HepG2 (cell line): ENCODE measurements around the gene SAC3D1. TPM values are rescaled to one million over a fixed set of nuclear protein-coding genes. Genes with fewer than 3 reads are reported as not detected.

Source experiments
- DMAP1 ChIP-seq: IDR thresholded peaks from 2 replicates; pipeline ENCODE4 v1.6.1; 2016
- NCOA2 ChIP-seq: sonication (generic); formaldehyde crosslinking; IDR thresholded peaks from 2 replicates; pipeline ENCODE4 v1.8.0; 2022; ENCODE audit warnings: inconsistent platforms
- PAF1 ChIP-seq: IDR thresholded peaks from 2 replicates; pipeline ENCODE4 v1.6.1; 2016; ENCODE audit warnings: missing genetic modification reagents, missing compliant biosample characterization
- ZNF234 ChIP-seq: sonication (generic); formaldehyde crosslinking; conservative IDR thresholded peaks from 2 replicates; pipeline ENCODE4 v1.5.1; 2020; ENCODE audit warnings: mild to moderate bottlenecking, missing genetic modification reagents
- ZNF761 ChIP-seq: sonication (generic); formaldehyde crosslinking; conservative IDR thresholded peaks from 2 replicates; pipeline ENCODE4 v1.4.0; 2020; ENCODE audit warnings: mild to moderate bottlenecking, missing genetic modification reagents
- ZNF772 ChIP-seq: sonication (generic); formaldehyde crosslinking; IDR thresholded peaks from 2 replicates; pipeline ENCODE4 v1.5.0; 2020; ENCODE audit warnings: mild to moderate bottlenecking, missing genetic modification reagents
- ZNF788 ChIP-seq: sonication (generic); formaldehyde crosslinking; IDR thresholded peaks from 2 replicates; pipeline ENCODE4 v1.5.0; 2020; ENCODE audit warnings: mild to moderate bottlenecking, missing genetic modification reagents, borderline replicate concordance
- ZSCAN12 ChIP-seq: sonication (generic); formaldehyde crosslinking; IDR thresholded peaks from 2 replicates; pipeline ENCODE4 v1.9.0; 2021; ENCODE audit warnings: mild to moderate bottlenecking, missing genetic modification reagents
- polyA plus RNA-seq, 8 experiments: library from polyadenylated mRNA; depleted of rRNA in 3 of 8; stranded (reverse) in 7 of 8; unstranded in 1 of 8; fragments of >200 nt; fragmentation: Illumina TruSeq in 4 of 8; extraction: Trizol in 4 of 8; gene quantifications; 2 replicates each; pipeline versions ENCODE4 v1.2.1 to v1.2.3, GENCODE V29; 2011 to 2016; ENCODE audit warnings: low read depth in 4 of 8, missing spikeins in 1 of 8, mixed read lengths in 1 of 8; ENCODE audit not compliant: insufficient read depth in 1 of 8
- total RNA-seq, 5 experiments: library from RNA; depleted of rRNA; stranded (reverse); fragments of >200 nt; fragmentation: Illumina TruSeq; extraction: Trizol; gene quantifications; 2 replicates each; pipeline ENCODE4 v1.2.3, GENCODE V29; 2016; ENCODE audit warnings: low read depth in 1 of 5
- TF ChIP-seq, protein P1 (sequence below): sonication (generic); formaldehyde crosslinking; IDR thresholded peaks from 2 replicates; pipeline ENCODE4 v1.4.0; 2020; ENCODE audit warnings: missing genetic modification reagents, borderline replicate concordance
- TF ChIP-seq, protein P2 (sequence below): sonication (generic); formaldehyde crosslinking; IDR thresholded peaks from 2 replicates; pipeline ENCODE4 v1.4.0; 2020; ENCODE audit warnings: mild to moderate bottlenecking, missing genetic modification reagents
- TF ChIP-seq, protein P3 (sequence below): sonication (generic); formaldehyde crosslinking; IDR thresholded peaks from 2 replicates; pipeline ENCODE4 v1.4.0; 2020; ENCODE audit warnings: missing genetic modification reagents, mild to moderate bottlenecking, borderline replicate concordance
- TF ChIP-seq, protein P4 (sequence below): sonication (generic); formaldehyde crosslinking; IDR thresholded peaks from 2 replicates; pipeline ENCODE4 v1.4.0; 2020; ENCODE audit warnings: missing genetic modification reagents
- TF ChIP-seq, protein P5 (sequence below): IDR thresholded peaks from 2 replicates; pipeline ENCODE4 v1.6.1; 2016; ENCODE audit warnings: low read depth, missing genetic modification reagents, missing compliant biosample characterization
- TF ChIP-seq, protein P6 (sequence below): sonication (generic); formaldehyde crosslinking; IDR thresholded peaks from 2 replicates; pipeline ENCODE4 v1.9.0; 2021; ENCODE audit warnings: missing genetic modification reagents, mild to moderate bottlenecking, borderline replicate concordance

The SAC3D1 gene
- total and polyA plus RNA-seq, 2 of the 13 experiments (the other 11 are each of a cell fraction or from before 2014, with no cell fraction given) = 7.4 to 36.3 TPM

DNA sequence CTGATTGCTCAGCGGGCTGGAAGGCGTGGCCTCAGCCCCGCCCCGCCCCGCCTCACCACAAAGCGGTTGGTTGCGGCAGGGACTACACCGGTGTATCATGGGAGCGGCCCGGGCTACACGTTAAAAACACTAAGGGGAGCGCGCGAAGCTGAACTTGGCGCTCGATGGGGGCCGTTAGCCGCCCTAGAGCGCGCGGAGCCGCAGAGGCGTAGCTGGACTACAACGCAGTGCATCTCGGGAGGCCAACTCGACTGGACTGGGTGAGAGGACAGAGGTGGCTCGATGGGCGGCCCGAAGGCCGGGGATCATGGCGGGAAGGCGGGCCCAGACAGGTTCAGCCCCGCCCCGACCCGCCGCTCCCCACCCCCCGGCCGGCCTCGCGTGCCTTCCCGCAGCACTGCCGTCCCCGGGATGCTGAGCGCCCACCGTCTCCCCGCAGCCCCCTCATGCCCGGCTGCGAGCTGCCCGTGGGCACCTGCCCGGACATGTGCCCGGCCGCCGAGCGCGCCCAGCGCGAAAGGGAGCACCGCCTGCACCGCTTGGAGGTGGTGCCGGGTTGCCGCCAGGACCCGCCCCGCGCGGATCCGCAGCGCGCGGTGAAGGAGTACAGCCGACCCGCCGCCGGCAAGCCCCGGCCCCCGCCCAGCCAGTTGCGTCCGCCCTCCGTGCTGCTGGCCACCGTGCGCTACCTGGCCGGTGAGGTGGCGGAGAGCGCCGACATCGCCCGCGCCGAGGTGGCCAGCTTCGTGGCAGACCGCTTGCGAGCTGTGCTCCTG lies at the start of gene SAC3D1 (continued):
- TF ChIP-seq ZNF788 (CRISPR knock-in tag) = peak; percentile 63; the same call in 1 of the 2 replicates
- no peak for TF ChIP-seq ZNF772 (CRISPR knock-in tag)
- TF ChIP-seq, protein P1, sequence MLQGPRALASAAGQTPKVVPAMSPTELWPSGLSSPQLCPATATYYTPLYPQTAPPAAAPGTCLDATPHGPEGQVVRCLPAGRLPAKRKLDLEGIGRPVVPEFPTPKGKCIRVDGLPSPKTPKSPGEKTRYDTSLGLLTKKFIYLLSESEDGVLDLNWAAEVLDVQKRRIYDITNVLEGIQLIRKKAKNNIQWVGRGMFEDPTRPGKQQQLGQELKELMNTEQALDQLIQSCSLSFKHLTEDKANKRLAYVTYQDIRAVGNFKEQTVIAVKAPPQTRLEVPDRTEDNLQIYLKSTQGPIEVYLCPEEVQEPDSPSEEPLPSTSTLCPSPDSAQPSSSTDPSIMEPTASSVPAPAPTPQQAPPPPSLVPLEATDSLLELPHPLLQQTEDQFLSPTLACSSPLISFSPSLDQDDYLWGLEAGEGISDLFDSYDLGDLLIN (CRISPR knock-in tag) = peak; percentile 100; the same call in 1 of the 2 replicates
- no peak for TF ChIP-seq ZSCAN12
- TF ChIP-seq ZNF761 (CRISPR knock-in tag) = no peak; the same call in 1 of the 2 replicates
- no peak for TF ChIP-seq ZNF234
- peak; percentile 91 for TF ChIP-seq DMAP1 (CRISPR knock-in tag)
- TF ChIP-seq, protein P2, sequence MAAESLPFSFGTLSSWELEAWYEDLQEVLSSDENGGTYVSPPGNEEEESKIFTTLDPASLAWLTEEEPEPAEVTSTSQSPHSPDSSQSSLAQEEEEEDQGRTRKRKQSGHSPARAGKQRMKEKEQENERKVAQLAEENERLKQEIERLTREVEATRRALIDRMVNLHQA (CRISPR knock-in tag) = no peak
- no peak for TF ChIP-seq PAF1
- TF ChIP-seq, protein P3, sequence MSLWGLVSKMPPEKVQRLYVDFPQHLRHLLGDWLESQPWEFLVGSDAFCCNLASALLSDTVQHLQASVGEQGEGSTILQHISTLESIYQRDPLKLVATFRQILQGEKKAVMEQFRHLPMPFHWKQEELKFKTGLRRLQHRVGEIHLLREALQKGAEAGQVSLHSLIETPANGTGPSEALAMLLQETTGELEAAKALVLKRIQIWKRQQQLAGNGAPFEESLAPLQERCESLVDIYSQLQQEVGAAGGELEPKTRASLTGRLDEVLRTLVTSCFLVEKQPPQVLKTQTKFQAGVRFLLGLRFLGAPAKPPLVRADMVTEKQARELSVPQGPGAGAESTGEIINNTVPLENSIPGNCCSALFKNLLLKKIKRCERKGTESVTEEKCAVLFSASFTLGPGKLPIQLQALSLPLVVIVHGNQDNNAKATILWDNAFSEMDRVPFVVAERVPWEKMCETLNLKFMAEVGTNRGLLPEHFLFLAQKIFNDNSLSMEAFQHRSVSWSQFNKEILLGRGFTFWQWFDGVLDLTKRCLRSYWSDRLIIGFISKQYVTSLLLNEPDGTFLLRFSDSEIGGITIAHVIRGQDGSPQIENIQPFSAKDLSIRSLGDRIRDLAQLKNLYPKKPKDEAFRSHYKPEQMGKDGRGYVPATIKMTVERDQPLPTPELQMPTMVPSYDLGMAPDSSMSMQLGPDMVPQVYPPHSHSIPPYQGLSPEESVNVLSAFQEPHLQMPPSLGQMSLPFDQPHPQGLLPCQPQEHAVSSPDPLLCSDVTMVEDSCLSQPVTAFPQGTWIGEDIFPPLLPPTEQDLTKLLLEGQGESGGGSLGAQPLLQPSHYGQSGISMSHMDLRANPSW (CRISPR knock-in tag) = no peak
- peak; percentile 43; the same call in 1 of the 2 replicates for TF ChIP-seq NCOA2 (CRISPR knock-in tag)
- TF ChIP-seq, protein P4, sequence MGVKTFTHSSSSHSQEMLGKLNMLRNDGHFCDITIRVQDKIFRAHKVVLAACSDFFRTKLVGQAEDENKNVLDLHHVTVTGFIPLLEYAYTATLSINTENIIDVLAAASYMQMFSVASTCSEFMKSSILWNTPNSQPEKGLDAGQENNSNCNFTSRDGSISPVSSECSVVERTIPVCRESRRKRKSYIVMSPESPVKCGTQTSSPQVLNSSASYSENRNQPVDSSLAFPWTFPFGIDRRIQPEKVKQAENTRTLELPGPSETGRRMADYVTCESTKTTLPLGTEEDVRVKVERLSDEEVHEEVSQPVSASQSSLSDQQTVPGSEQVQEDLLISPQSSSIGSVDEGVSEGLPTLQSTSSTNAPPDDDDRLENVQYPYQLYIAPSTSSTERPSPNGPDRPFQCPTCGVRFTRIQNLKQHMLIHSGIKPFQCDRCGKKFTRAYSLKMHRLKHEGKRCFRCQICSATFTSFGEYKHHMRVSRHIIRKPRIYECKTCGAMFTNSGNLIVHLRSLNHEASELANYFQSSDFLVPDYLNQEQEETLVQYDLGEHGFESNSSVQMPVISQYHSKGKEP (CRISPR knock-in tag) = 0 out of 2 replicates have a peak, but pooled peaks have one; percentile 27
- TF ChIP-seq, protein P5, sequence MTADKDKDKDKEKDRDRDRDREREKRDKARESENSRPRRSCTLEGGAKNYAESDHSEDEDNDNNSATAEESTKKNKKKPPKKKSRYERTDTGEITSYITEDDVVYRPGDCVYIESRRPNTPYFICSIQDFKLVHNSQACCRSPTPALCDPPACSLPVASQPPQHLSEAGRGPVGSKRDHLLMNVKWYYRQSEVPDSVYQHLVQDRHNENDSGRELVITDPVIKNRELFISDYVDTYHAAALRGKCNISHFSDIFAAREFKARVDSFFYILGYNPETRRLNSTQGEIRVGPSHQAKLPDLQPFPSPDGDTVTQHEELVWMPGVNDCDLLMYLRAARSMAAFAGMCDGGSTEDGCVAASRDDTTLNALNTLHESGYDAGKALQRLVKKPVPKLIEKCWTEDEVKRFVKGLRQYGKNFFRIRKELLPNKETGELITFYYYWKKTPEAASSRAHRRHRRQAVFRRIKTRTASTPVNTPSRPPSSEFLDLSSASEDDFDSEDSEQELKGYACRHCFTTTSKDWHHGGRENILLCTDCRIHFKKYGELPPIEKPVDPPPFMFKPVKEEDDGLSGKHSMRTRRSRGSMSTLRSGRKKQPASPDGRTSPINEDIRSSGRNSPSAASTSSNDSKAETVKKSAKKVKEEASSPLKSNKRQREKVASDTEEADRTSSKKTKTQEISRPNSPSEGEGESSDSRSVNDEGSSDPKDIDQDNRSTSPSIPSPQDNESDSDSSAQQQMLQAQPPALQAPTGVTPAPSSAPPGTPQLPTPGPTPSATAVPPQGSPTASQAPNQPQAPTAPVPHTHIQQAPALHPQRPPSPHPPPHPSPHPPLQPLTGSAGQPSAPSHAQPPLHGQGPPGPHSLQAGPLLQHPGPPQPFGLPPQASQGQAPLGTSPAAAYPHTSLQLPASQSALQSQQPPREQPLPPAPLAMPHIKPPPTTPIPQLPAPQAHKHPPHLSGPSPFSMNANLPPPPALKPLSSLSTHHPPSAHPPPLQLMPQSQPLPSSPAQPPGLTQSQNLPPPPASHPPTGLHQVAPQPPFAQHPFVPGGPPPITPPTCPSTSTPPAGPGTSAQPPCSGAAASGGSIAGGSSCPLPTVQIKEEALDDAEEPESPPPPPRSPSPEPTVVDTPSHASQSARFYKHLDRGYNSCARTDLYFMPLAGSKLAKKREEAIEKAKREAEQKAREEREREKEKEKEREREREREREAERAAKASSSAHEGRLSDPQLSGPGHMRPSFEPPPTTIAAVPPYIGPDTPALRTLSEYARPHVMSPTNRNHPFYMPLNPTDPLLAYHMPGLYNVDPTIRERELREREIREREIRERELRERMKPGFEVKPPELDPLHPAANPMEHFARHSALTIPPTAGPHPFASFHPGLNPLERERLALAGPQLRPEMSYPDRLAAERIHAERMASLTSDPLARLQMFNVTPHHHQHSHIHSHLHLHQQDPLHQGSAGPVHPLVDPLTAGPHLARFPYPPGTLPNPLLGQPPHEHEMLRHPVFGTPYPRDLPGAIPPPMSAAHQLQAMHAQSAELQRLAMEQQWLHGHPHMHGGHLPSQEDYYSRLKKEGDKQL (CRISPR knock-in tag) = no peak
- TF ChIP-seq, protein P6, sequence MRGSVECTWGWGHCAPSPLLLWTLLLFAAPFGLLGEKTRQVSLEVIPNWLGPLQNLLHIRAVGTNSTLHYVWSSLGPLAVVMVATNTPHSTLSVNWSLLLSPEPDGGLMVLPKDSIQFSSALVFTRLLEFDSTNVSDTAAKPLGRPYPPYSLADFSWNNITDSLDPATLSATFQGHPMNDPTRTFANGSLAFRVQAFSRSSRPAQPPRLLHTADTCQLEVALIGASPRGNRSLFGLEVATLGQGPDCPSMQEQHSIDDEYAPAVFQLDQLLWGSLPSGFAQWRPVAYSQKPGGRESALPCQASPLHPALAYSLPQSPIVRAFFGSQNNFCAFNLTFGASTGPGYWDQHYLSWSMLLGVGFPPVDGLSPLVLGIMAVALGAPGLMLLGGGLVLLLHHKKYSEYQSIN = no peak
